Fibroblast of the conjunctiva (primary cell): ENCODE data around the gene VAMP1.
"Not testable (repeated sequence)": the region's sequence is repeated elsewhere in the genome, so short reads cannot be mapped to it uniquely, and the experiment has no call there.

Source experiments
- DNase-seq: peaks from one replicate; pipeline ENCODE4 v3.0.0-alpha.2; 2010; ENCODE audit warnings: low read depth

Gene VAMP1

DNA sequence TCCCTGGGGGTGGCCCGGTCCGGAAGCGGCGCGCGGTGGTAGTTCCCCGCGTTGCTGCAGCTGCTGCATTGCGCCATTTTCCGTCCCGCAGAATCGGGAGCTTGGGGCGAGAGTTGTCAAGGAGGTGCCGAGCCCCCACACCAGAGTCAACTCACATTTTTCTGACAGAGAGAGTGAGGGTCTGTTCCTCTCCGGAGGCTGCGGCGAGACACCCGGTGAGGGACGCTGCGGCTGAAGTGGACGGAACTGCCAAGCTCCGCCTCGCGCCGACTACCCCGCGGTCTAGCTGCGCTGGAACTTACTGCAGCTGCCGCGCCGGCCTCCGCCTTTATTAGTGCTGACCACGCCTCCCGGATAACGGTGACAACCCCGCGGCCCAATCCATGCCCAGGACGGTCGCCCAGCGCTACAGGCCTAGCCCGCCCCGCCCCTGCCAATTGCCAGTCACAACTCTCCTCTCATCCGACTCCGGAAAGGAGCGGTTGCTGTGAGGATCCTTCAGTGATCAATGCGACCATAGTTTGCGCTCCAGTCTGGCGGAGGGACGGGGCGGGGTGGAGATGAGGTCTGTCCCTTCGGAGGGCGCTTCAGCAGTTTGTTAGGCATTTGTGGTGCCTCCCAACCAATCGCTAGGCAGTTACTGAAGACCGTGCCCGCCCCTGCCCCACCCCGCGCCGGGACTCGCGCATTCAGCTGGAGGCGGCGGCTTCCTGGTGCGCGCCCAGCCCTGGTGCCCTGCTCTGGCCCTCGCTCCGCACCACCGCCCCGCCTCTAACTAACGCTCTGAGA is at the start of gene VAMP1:
Gene VAMP1 (minus strand): TSS at position 303 of the 789 bp plus-strand sequence. CDS start 146 bp downstream, at position 157.
- peak; percentile 97 for DNase-seq

DNA sequence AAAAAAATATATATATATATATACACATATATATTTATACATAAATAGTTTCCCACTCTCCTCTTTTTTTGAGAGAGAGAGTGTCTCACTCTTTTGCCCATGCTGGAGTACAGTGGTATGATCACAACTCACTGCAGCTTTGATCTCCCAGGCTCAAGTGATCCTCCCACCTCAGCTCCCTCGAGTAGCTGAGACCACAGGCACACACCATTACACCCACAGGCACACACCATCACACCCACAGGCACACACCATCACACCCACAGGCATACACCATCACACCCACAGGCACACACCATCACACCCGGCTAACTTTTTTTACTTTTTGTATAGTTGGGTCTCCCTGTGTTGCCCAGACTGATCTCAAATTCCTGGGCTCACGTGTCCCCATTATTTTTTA is 49.7 kb upstream of the VAMP1 start:
- DNase-seq, result no peak

DNA sequence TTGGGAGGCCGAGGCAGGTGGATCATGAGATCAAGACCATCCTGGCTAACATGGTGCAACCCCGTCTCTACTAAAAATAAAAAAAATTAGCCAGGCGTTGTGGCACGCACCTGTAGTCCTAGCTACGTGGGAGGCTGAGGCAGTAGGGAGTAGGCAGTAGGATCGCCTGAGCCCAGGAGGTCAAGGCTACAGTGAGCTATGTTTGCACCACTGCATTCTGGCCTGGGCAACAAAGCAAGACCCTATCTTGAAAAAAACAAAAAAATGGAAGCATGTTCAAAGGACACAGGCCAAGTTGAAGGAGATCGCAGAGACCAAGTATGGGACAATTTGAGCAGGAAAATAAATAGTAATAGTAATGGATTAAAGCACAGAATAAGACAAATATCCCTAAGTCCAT is 37.6 kb upstream of the VAMP1 start:
- DNase-seq, result no peak

- DNase-seq, result no peak
These were observed 36.9 kb upstream of the VAMP1 start for GRCh38 chr12:6507102-6507998.

DNA sequence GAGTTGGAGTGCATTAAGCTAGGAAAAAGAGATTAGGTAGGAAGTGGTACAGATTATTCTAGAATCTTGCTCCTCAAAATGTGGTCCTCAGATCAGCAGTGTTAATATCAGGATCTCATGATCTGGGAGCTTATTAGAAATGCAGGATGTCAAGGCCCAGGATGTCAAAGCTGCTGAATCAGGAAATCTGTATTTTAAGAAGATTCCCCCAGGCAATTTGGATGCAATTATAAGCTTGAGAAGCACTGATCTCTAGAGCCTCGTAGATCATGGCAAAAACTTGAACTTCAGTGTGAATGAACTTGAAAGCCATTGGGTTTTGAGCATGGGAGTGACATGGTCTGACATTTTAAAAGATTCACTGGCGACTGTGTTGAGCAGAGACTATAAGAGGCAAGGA is 30.0 kb upstream of the VAMP1 start:
- no peak for DNase-seq

- not testable (repeated sequence) for DNase-seq
These were observed 26.8 kb upstream of the VAMP1 start for GRCh38 chr12:6497291-6497690.

DNA sequence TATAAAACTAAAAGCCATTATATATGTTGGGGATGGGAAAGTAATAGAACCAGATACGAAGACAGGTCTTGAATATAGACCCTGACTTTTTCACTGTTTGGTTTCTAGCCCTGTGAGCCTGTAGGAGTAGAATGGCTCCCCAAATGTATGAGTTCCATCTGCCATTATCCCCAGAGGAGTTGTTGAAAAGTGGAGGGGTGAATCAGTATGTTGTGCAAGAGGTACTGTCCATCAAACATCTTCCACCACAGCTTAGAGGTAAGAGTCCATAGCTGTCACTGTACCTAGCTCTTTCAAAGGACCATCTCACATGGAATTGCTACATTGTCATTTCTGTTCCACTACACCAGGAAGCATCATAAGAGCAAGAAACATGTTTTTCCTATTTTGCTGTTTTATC is 24.5 kb upstream of the VAMP1 start:
- no peak for DNase-seq

- no peak for DNase-seq
These were observed 23.8 kb upstream of the VAMP1 start for GRCh38 chr12:6494258-6494743.

DNA sequence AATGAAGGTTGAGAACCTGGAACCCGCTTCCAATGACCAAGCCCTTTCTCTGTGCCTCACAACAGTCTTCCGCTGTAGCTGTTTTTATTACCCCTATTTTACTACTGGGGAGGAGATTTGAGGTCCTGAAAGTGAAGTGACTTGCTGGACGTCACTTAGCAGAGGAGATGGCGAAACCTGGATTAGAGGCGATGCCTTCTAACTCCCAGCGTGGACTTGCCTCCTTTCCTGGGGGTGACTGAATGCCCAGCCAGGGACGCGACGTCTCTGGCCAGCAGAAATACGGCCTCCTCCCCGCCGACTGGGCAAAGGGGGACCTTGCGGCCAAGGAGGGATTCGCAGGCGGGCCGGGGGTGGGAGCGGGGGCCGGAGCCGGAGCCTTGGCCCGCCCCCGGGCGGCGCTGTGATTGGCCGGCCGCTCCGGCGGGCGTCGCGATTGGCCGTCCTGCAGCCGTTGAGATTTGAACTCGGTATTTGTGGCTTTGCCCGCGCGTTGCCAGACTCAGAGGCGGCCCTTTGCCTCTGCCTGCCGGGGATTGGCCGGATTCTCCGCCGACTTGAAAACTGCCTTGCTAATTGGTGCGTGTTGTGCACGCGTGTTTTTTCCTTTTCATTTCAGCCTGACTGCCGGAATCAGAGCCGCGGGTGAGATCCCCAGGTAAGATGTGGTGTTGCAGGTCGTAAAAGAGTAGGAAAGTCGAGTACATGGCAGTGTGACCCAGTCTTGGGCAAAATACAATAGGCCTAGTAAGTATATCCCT is 23.2 kb upstream of the VAMP1 start, which contains the start of gene NCAPD2:
Gene NCAPD2 (plus strand): TSS at position 606 of the 761 bp plus-strand sequence. CDS start 997 bp downstream, outside the sequence.
- peak; percentile 92 for DNase-seq

GRCh38 chr12:6492838-6493496 is 22.5 kb upstream of the VAMP1 start, which contains the start of gene MRPL51:
MRPL51 (minus strand) TSS chr12:6493262; CDS start chr12:6493136, 126 bp downstream.
- DNase-seq, result peak; percentile 90

- DNase-seq, result not testable (repeated sequence)
These were observed 20.2 kb upstream of the VAMP1 start for GRCh38 chr12:6490673-6491072.

DNA sequence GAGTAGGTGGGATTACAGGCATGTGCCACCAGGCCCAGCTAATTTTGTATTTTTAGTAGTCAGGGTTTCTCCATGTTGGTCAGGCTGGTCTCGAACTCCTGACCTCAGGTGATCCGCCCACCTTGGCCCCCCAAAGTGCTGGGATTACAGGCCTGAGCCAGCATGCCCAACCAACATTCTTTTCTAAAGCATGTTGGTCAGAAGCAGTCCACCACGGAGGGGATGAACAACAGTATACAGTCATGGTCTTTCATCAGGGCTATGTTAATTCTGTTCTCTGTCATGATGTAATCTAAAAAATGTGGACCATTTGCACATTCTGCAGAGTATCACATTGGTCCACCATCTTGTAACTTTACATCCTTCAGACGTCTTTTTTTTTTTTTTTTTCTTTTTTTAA is 19.0 kb upstream of the VAMP1 start:
- DNase-seq, result no peak

- no peak for DNase-seq
These were observed 17.8 kb upstream of the VAMP1 start for GRCh38 chr12:6488240-6488639.

DNA sequence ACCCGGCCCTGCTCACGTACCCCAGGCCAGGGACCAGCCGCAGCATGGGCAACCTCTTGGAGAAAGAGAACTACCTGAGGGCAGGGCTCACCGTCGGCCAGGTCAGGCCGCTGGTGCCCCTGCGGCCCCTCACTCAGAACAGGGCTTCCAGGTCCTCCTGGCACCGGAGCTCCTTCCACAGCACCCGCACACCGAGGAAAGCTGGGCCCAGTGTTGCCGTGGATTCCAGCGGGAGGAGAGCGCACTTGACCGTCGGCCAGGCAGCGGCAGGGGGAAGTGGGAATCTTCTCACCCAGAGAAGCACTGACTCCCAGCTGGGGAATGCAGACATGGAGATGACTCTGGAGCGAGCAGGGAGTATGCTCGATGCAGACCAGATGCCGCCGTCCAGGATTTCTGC is 7.9 kb upstream of the VAMP1 start:
- DNase-seq, result no peak

DNA sequence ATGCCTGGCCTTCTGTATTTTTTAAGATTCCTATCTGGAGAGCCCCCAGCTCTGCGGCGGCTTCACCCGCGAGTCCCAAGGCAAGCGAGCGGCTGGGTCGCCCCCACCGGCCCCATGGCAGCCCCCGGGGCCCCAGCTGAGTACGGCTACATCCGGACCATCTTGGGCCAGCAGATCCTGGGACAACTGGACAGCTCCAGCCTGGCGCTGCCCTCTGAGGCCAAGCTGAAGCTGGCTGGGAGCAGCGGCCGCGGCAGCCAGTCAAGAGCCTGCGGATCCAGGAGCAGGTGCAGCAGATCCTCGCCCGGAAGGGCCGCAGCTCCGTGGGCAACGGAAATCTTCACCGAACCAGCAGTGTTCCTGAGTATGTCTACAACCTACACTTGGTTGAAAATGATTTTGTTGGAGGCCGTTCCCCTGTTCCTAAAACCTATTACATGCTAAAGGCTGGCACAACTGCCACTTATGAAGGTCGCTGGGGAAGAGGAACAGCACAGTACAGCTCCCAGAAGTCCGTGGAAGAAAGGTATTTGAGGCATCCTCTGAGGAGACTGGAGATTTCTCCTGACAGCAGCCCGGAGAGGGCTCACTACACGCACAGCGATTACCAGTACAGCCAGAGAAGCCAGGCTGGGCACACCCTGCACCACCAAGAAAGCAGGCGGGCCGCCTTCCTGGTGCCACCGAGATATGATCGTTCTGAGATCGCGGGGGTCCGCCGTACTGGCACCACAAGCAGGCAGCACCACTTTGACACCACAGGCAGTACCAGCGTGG is 7.3 kb upstream of the VAMP1 start:
- not testable (repeated sequence) for DNase-seq

DNA sequence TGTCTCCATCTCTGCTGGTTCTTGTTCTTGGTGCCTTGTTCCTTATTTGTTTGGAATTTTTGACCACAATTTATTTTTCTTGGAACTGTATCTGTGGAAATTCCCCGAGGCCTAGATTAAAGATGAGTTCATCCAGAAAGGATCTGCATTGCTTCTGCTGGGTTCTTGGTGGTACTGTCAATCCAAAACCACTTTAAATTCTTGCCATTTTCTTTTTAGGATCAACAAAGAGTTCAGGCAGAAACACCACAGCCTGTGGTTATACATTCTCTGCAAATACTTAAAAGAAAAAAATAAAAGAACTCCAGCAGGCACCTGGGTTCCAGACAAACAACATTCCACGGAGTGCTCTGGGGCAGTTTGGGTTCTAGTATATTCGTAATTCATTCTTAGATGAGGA is 6.0 kb upstream of the VAMP1 start:
- DNase-seq, result no peak

DNA sequence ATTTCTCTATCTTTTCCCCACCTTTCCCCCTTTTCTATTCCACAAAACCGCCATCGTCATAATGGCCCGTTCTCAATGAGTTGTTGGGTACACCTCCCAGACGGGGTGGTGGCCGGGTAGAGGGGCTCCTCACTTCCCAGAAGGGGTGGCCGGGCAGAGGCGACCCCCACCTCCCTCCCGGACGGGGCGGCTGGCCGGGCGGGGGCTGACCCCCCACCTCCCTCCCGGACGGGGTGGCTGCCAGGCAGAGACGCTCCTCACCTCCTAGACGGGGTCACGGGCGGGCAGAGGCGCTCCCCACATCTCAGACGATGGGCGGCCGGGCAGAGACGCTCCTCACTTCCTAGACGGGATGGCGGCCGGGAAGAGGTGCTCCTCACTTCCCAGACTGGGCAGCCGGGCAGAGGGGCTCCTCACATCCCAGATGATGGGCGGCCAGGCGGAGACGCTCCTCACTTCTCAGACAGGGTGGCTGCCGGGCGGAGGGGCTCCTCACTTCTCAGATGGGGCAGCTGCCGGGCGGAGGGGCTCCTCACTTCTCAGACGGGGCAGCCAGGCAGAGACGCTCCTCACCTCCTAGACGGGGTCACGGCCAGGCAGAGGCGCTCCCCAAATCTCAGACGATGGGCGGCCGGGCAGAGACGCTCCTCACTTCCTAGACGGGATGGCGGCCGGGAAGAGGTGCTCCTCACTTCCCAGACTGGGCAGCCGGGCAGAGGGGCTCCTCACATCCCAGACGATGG is 4.9 kb upstream of the VAMP1 start:
- not testable (repeated sequence) for DNase-seq

DNA sequence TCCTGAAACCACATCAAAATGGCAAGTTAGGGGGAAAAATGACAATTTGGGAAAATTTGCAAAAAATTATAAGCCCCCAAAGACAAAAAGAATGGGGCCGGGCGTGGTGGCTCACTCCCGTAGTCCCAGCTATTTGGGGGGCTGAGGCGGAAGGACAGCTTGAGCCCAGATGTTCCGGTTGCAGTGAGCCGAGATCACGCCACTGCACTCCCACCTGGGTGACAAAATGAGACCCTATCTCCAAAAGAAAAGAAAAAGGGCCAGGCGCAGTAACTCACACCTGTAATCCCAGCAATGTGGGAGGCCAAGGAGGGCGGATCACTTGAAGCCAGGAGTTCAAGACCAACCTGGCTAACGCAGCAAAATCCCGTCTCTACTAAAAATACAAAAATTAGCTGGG is 2.0 kb upstream of the VAMP1 start:
- no peak for DNase-seq

GRCh38 chr12:6471989-6472360 is 1.5 kb upstream of the VAMP1 start:
- no peak for DNase-seq
